HG03571 (cell line): ENCODE data around the gene PVR.
"Not testable (repeated sequence)": the region's sequence is repeated elsewhere in the genome, so short reads cannot be mapped to it uniquely, and the experiment has no call there.

ENCODE experiments used
- ATAC-seq: cut with Tn5 transposase; IDR thresholded peaks from one replicate; pipeline ENCODE4 v1.9.1; 2021; ENCODE audit not compliant: unreplicated experiment

Gene PVR

GRCh38 chr19:44618640-44619357 is 24.9 kb upstream of the PVR start:
- ATAC-seq = no peak

GRCh38 chr19:44620667-44621066 is 23.0 kb upstream of the PVR start:
- ATAC-seq = no peak

GRCh38 chr19:44621367-44621766 is 22.3 kb upstream of the PVR start:
- ATAC-seq = no peak

- ATAC-seq = no peak
Measured at GRCh38 chr19:44623080-44623479, 20.6 kb upstream of the PVR start.

- no peak for ATAC-seq
Measured at GRCh38 chr19:44623626-44624025, 20.1 kb upstream of the PVR start.

GRCh38 chr19:44624840-44625354 is 18.8 kb upstream of the PVR start:
- no peak for ATAC-seq

- ATAC-seq = not testable (repeated sequence)
Measured at GRCh38 chr19:44625637-44626036, 18.1 kb upstream of the PVR start.

- no peak for ATAC-seq
Measured at GRCh38 chr19:44626048-44626624, 17.6 kb upstream of the PVR start.

- no peak for ATAC-seq
Measured at GRCh38 chr19:44627631-44628030, 16.1 kb upstream of the PVR start.

- no peak for ATAC-seq
Measured at GRCh38 chr19:44628793-44629192, 14.9 kb upstream of the PVR start.

- not testable (repeated sequence) for ATAC-seq
Measured at GRCh38 chr19:44631611-44632010, 12.1 kb upstream of the PVR start.

GRCh38 chr19:44634058-44634457 is 9.7 kb upstream of the PVR start:
- ATAC-seq = not testable (repeated sequence)

GRCh38 chr19:44634785-44635184 is 8.9 kb upstream of the PVR start:
- ATAC-seq = no peak

- no peak for ATAC-seq
Measured at GRCh38 chr19:44635581-44636438, 7.9 kb upstream of the PVR start.

- no peak for ATAC-seq
Measured at GRCh38 chr19:44636439-44637389, 7.0 kb upstream of the PVR start.

GRCh38 chr19:44637390-44637764 is 6.3 kb upstream of the PVR start:
- no peak for ATAC-seq

GRCh38 chr19:44640518-44640917 is 3.2 kb upstream of the PVR start:
- ATAC-seq = no peak

- no peak for ATAC-seq
Measured at GRCh38 chr19:44641501-44642265, 2.0 kb upstream of the PVR start.

GRCh38 chr19:44642377-44642776 is 1.3 kb upstream of the PVR start:
- ATAC-seq = no peak
